Keratinocyte (primary cell): ENCODE data around the gene DNAJC28. TPM values are rescaled to one million over a fixed set of nuclear protein-coding genes. Genes with fewer than 3 reads are reported as not detected.

Source experiments
- DNase-seq: peaks from one replicate; pipeline ENCODE4 v3.0.0-alpha.2; 2011; ENCODE audit warnings: low read depth, missing footprints, low spot score
- FAIRE-seq: peaks from 2 replicates; lab custom pipeline; 2011; peaks lifted over from hg19 to GRCh38; lab: Jason Lieb, UNC
- H2AFZ ChIP-seq: 2 replicates; pipeline ENCODE4 v1.6.0; 2012; ENCODE audit warnings: low read length, control low read depth, inconsistent platforms; ENCODE audit not compliant: control insufficient read depth
- H3K27ac ChIP-seq: 2 replicates; pipeline ENCODE4 v1.5.1; 2011; ENCODE audit warnings: low read length; ENCODE audit not compliant: control insufficient read depth, insufficient read depth
- H3K27me3 ChIP-seq: 3 replicates; pipeline ENCODE4 v1.6.0; 2011; ENCODE audit warnings: low read length; ENCODE audit not compliant: control insufficient read depth, insufficient read depth; ENCODE audit errors: extremely low read depth
- H3K36me3 ChIP-seq, 2 experiments: 2 replicates in 1 of 2; 3 replicates in 1 of 2; pipeline ENCODE4 v1.5.1; 2011; ENCODE audit warnings: low read length in 2 of 2, mild to moderate bottlenecking in 1 of 2; ENCODE audit not compliant: control insufficient read depth in 2 of 2, insufficient read depth in 2 of 2; ENCODE audit errors: extremely low read depth in 1 of 2
- H3K4me1 ChIP-seq: 3 replicates; pipeline ENCODE4 v1.5.1; 2011; ENCODE audit warnings: low read length; ENCODE audit not compliant: control insufficient read depth, insufficient read depth; ENCODE audit errors: extremely low read depth
- H3K4me2 ChIP-seq: 3 replicates; pipeline ENCODE4 v1.6.0; 2011; ENCODE audit warnings: low read depth, low read length; ENCODE audit not compliant: control insufficient read depth, insufficient read depth; ENCODE audit errors: extremely low read depth
- H3K4me3 ChIP-seq, 3 experiments: fragments of 200-600 bp in 1 of 3; sonication (generic) in 1 of 3; 2 replicates in 2 of 3; 3 replicates in 1 of 3; pipeline ENCODE4 v1.5.1; 2011 to 2016; ENCODE audit warnings: low read length in 3 of 3, mild to moderate bottlenecking in 3 of 3, control low read depth in 2 of 3, inconsistent platforms in 1 of 3, low read depth in 1 of 3, mixed read lengths in 1 of 3, mixed run types in 1 of 3, moderate library complexity in 1 of 3; ENCODE audit not compliant: control insufficient read depth in 2 of 3, insufficient read depth in 2 of 3; ENCODE audit errors: extremely low read depth in 1 of 3
- H3K79me2 ChIP-seq: 2 replicates; pipeline ENCODE4 v1.6.0; 2012; ENCODE audit warnings: low read length; ENCODE audit not compliant: control insufficient read depth, insufficient read depth
- H3K9ac ChIP-seq: 3 replicates; pipeline ENCODE4 v1.6.0; 2011; ENCODE audit warnings: low read length; ENCODE audit not compliant: control insufficient read depth, insufficient read depth; ENCODE audit errors: extremely low read depth
- H3K9me1 ChIP-seq: 3 replicates; pipeline ENCODE4 v1.6.0; 2011; ENCODE audit warnings: low read length; ENCODE audit not compliant: control insufficient read depth, insufficient read depth; ENCODE audit errors: extremely low read depth
- H3K9me3 ChIP-seq: 2 replicates; pipeline ENCODE4 v1.5.1; 2012; ENCODE audit warnings: low read depth, low read length; ENCODE audit not compliant: control insufficient read depth
- H4K20me1 ChIP-seq: 3 replicates; pipeline ENCODE4 v1.6.0; 2011; ENCODE audit warnings: low read length; ENCODE audit not compliant: control insufficient read depth, insufficient read depth; ENCODE audit errors: extremely low read depth
- CTCF ChIP-seq, 3 experiments: IDR thresholded peaks in 1 of 3; conservative IDR thresholded peaks in 1 of 3; optimal IDR thresholded peaks in 1 of 3; 2 replicates in 2 of 3; 3 replicates in 1 of 3; pipeline versions ENCODE3 to v1.5.1; 2011; ENCODE audit warnings: low read length in 3 of 3, mild to moderate bottlenecking in 3 of 3, moderate library complexity in 2 of 3, control low read depth in 1 of 3, inconsistent platforms in 1 of 3; ENCODE audit not compliant: insufficient read depth in 2 of 3; ENCODE audit errors: extremely low read depth in 1 of 3
- EZH2 ChIP-seq: IDR thresholded peaks from one replicate; pipeline ENCODE4 v1.6.1; 2012; ENCODE audit warnings: inconsistent platforms, mild to moderate bottlenecking, low read length, moderate library complexity
- dilution Hi-C: fragments of 300-500 bp; cut with MboI; formaldehyde crosslinking; loops from one replicate; pipeline ENCODE4 v1.7.0; 2020; ENCODE audit warnings: low sequenced_read_pairs; ENCODE audit not compliant: extremely low pct_ligation_motif_present
- polyA plus RNA-seq, 5 experiments: library from polyadenylated mRNA; depleted of rRNA in 3 of 5; stranded (reverse) in 3 of 5; stranded (forward) in 1 of 5; unstranded in 1 of 5; fragments of >200 nt; gene quantifications; 1 replicate in 1 of 5; 2 replicates in 3 of 5; 3 replicates in 1 of 5; pipeline versions ENCODE4 v1.2.1 to v1.2.3, GENCODE V29; 2011 to 2012; ENCODE audit warnings: missing spikeins in 2 of 5, low read depth in 1 of 5, low replicate concordance in 1 of 5

The DNAJC28 gene
- polyA plus RNA-seq, 1 donor (not counting 4 experiments of a cell fraction or from before 2014, with no cell fraction given): 1.4 TPM

GRCh38 chr21:33477066-33477465, 14.4 kb downstream of the DNAJC28 start:
- Histone ChIP-seq H3K27me3 (no peaks in the 10 kb centered on the region), H2AFZ (no peak overlapping the region), H3K4me2 (no peak overlapping the region), H4K20me1 (no peaks in the 10 kb centered on the region), H3K36me3 (no peaks in the 10 kb centered on the region), H3K9me3 (no peaks in the 10 kb centered on the region), H3K4me1 (peaks cover 8% of the 10 kb centered on the region), H3K9ac (no peak overlapping the region), H3K27ac (no peak overlapping the region), H3K79me2 (peaks cover 42% of the 10 kb centered on the region), H3K4me3 (no peak overlapping the region), H3K9me1 (no peaks in the 10 kb centered on the region)
- no peak for TF ChIP-seq EZH2
- TF ChIP-seq CTCF (optimal IDR thresholded peaks at IDR 0.05 in 1 of 3, IDR thresholded peaks at IDR 0.05 in 1 of 3, conservative IDR thresholded peaks at IDR 0.05 in 1 of 3; ENCODE audit: extremely low read depth in 1 of 3, insufficient read depth in 2 of 3, low read length in 3 of 3): no peak
- dilution Hi-C loops: no loop called here
- FAIRE-seq (no peak), DNase-seq (no peak)

- H3K4me2 ChIP-seq: no peak overlapping the region
- no peaks in the 10 kb centered on the region for H3K9me1 ChIP-seq
- no peaks in the 10 kb centered on the region for H3K27me3 ChIP-seq
- H2AFZ ChIP-seq: no peak overlapping the region
- no peak overlapping the region for H3K9ac ChIP-seq
- H3K79me2 ChIP-seq: peaks cover 48% of the 10 kb centered on the region
- DNase-seq: no peak
- FAIRE-seq: no peak
- H3K9me3 ChIP-seq: no peaks in the 10 kb centered on the region
- H4K20me1 ChIP-seq: no peaks in the 10 kb centered on the region
- TF ChIP-seq CTCF (optimal IDR thresholded peaks at IDR 0.05 in 1 of 3, IDR thresholded peaks at IDR 0.05 in 1 of 3, conservative IDR thresholded peaks at IDR 0.05 in 1 of 3; ENCODE audit: extremely low read depth in 1 of 3, insufficient read depth in 2 of 3, low read length in 3 of 3): no peak
- peaks cover 1% of the 10 kb centered on the region for H3K4me1 ChIP-seq
- H3K36me3 ChIP-seq: peaks cover 0 to 3% of the 10 kb centered on the region in 2 experiments
- no peak overlapping the region for H3K27ac ChIP-seq
- no peak overlapping the region for H3K4me3 ChIP-seq
- dilution Hi-C loops: no loop called here
Observed at GRCh38 chr21:33473344-33473743, 18.2 kb downstream of the DNAJC28 start.
